Neural cell (in vitro differentiated cells): ENCODE measurements around the gene PDE11A.

Experiments
- EP300 ChIP-seq: fragments of 450-650 bp; conservative IDR thresholded peaks from 2 replicates; pipeline ENCODE4 v1.6.1; 2014; ENCODE audit warnings: antibody characterized with exemption, mild to moderate bottlenecking, moderate library complexity; ENCODE audit not compliant: poor library complexity, severe bottlenecking
- EZH2 ChIP-seq: fragments of 200-600, 300-800 bp; shearing (Covaris generic), sonication (generic); IDR thresholded peaks from 2 replicates; pipeline ENCODE4 v1.6.1; 2014; ENCODE audit warnings: antibody characterized with exemption, low read length, borderline replicate concordance, mild to moderate bottlenecking; ENCODE audit not compliant: insufficient read depth, poor library complexity, severe bottlenecking
- POLR2AphosphoS5 ChIP-seq: IDR thresholded peaks from 2 replicates; pipeline ENCODE4 v1.6.1; 2012
- RAD21 ChIP-seq: fragments of 450-650 bp; conservative IDR thresholded peaks from 2 replicates; pipeline ENCODE4 v1.6.1; 2014; ENCODE audit warnings: antibody characterized with exemption, mild to moderate bottlenecking, moderate library complexity
- SMC3 ChIP-seq: fragments of 450-650 bp; conservative IDR thresholded peaks from 2 replicates; pipeline ENCODE4 v1.6.1; 2014; ENCODE audit warnings: antibody characterized with exemption, mild to moderate bottlenecking, moderate library complexity; ENCODE audit not compliant: poor library complexity
- TF ChIP-seq, protein P1 (sequence below): fragments of 450-650 bp; IDR thresholded peaks from 2 replicates; pipeline ENCODE4 v1.5.1; 2014; ENCODE audit warnings: antibody characterized with exemption, mild to moderate bottlenecking, moderate library complexity; ENCODE audit not compliant: poor library complexity, severe bottlenecking
- TF ChIP-seq, protein P2 (sequence below): IDR thresholded peaks from 2 replicates; pipeline ENCODE4 v1.6.1; 2012; ENCODE audit warnings: borderline replicate concordance

DNA sequence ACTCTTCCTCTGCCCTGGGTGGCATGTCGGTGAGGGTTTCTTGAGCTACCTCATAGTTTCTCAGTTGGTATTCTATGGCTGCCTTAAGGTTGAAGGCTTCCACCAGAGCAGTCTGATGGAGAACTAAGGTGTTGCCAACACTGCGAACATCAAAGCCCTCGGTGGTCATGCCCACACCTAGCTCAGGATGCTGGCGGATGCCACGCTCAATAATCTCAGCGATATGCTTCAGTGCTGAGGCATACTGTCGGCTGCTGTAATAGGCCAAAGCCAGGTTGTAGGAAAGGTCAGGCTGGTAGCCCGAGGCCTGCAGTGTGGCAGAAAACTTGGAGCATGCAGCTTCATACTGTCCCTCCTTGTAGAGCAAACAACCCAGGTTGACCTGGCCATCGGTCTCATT, 454.7 kb downstream of the PDE11A start:
- TF ChIP-seq, protein P1, sequence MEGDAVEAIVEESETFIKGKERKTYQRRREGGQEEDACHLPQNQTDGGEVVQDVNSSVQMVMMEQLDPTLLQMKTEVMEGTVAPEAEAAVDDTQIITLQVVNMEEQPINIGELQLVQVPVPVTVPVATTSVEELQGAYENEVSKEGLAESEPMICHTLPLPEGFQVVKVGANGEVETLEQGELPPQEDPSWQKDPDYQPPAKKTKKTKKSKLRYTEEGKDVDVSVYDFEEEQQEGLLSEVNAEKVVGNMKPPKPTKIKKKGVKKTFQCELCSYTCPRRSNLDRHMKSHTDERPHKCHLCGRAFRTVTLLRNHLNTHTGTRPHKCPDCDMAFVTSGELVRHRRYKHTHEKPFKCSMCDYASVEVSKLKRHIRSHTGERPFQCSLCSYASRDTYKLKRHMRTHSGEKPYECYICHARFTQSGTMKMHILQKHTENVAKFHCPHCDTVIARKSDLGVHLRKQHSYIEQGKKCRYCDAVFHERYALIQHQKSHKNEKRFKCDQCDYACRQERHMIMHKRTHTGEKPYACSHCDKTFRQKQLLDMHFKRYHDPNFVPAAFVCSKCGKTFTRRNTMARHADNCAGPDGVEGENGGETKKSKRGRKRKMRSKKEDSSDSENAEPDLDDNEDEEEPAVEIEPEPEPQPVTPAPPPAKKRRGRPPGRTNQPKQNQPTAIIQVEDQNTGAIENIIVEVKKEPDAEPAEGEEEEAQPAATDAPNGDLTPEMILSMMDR, result no peak
- no peak for TF ChIP-seq SMC3
- no peak for TF ChIP-seq EZH2
- no peak for TF ChIP-seq RAD21
- TF ChIP-seq, protein P2, sequence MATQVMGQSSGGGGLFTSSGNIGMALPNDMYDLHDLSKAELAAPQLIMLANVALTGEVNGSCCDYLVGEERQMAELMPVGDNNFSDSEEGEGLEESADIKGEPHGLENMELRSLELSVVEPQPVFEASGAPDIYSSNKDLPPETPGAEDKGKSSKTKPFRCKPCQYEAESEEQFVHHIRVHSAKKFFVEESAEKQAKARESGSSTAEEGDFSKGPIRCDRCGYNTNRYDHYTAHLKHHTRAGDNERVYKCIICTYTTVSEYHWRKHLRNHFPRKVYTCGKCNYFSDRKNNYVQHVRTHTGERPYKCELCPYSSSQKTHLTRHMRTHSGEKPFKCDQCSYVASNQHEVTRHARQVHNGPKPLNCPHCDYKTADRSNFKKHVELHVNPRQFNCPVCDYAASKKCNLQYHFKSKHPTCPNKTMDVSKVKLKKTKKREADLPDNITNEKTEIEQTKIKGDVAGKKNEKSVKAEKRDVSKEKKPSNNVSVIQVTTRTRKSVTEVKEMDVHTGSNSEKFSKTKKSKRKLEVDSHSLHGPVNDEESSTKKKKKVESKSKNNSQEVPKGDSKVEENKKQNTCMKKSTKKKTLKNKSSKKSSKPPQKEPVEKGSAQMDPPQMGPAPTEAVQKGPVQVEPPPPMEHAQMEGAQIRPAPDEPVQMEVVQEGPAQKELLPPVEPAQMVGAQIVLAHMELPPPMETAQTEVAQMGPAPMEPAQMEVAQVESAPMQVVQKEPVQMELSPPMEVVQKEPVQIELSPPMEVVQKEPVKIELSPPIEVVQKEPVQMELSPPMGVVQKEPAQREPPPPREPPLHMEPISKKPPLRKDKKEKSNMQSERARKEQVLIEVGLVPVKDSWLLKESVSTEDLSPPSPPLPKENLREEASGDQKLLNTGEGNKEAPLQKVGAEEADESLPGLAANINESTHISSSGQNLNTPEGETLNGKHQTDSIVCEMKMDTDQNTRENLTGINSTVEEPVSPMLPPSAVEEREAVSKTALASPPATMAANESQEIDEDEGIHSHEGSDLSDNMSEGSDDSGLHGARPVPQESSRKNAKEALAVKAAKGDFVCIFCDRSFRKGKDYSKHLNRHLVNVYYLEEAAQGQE, result no peak
- no peak for TF ChIP-seq EP300
- TF ChIP-seq POLR2AphosphoS5, result no peak
